Neural progenitor cell (in vitro differentiated cells): ENCODE measurements around the gene IFNK.

Experiments
- CTCF ChIP-seq: fragments of 200-600 bp; sonication (generic); IDR thresholded peaks from 2 replicates; pipeline ENCODE4 v1.5.1; 2017; ENCODE audit warnings: antibody characterized with exemption, mild to moderate bottlenecking
- EZH2 ChIP-seq: fragments of 200-600 bp; sonication (generic); IDR thresholded peaks from 2 replicates; pipeline ENCODE4 v1.6.1; 2017; ENCODE audit warnings: antibody characterized with exemption, mild to moderate bottlenecking, moderate library complexity
- EZH2phosphoT487 ChIP-seq: fragments of 200-600 bp; sonication (generic); IDR thresholded peaks from 2 replicates; pipeline ENCODE4 v1.6.1; 2017; ENCODE audit warnings: antibody characterized with exemption

GRCh38 chr9:27554712-27555111, 30.6 kb downstream of the IFNK start:
- TF ChIP-seq CTCF (no peak), EZH2 (no peak), EZH2phosphoT487 (no peak)
